Activated CD8-positive, alpha-beta memory T cell treated with anti-CD3 and anti-CD28 coated beads for 1 hour (primary cell): ENCODE data around the gene NOP56.
"Not testable (repeated sequence)": the region's sequence is repeated elsewhere in the genome, so short reads cannot be mapped to it uniquely, and the experiment has no call there.

ENCODE experiments used
- DNase-seq, 2 donors: peaks; one replicate each; pipeline ENCODE4 v3.0.0-alpha.2; 2020; ENCODE audit warnings: low read depth in 1 of 2; ENCODE audit errors: extremely low read depth in 1 of 2

The NOP56 gene

GRCh38 chr20:2680046-2680445, 27.6 kb downstream of the NOP56 start:
- no peak for DNase-seq

- DNase-seq = not testable (repeated sequence)
These were observed 29.6 kb downstream of the NOP56 start for GRCh38 chr20:2682040-2682439.

- not testable (repeated sequence) for DNase-seq
These were observed 32.4 kb downstream of the NOP56 start for GRCh38 chr20:2684817-2685216.

GRCh38 chr20:2687514-2687913, 35.1 kb downstream of the NOP56 start:
- DNase-seq = no peak

GRCh38 chr20:2688041-2688591, 35.7 kb downstream of the NOP56 start:
- peak; percentile 36 to 58 for DNase-seq

GRCh38 chr20:2690213-2690612, 37.8 kb downstream of the NOP56 start:
- DNase-seq = no peak

- no peak for DNase-seq
These were observed 38.3 kb downstream of the NOP56 start for GRCh38 chr20:2690718-2691117.

- DNase-seq = no peak
These were observed 38.7 kb downstream of the NOP56 start for GRCh38 chr20:2691127-2691526.

GRCh38 chr20:2691663-2692035, 39.2 kb downstream of the NOP56 start:
- no peak for DNase-seq

GRCh38 chr20:2692036-2692885, 39.8 kb downstream of the NOP56 start, which contains the start of gene EBF4:
Gene EBF4 (plus strand): TSS chr20:2692780. CDS start chr20:2693646, 866 bp downstream.
- DNase-seq = no peak

GRCh38 chr20:2692886-2693285, 40.5 kb downstream of the NOP56 start:
- no peak for DNase-seq

GRCh38 chr20:2693286-2694007, 41.0 kb downstream of the NOP56 start:
- no peak for DNase-seq

GRCh38 chr20:2694008-2694471, 41.6 kb downstream of the NOP56 start:
- DNase-seq = no peak

GRCh38 chr20:2694519-2694918, 42.1 kb downstream of the NOP56 start:
- DNase-seq = no peak

- no peak for DNase-seq
These were observed 43.0 kb downstream of the NOP56 start for GRCh38 chr20:2695206-2695983.

- not testable (repeated sequence) for DNase-seq
These were observed 43.6 kb downstream of the NOP56 start for GRCh38 chr20:2695984-2696525.

GRCh38 chr20:2696646-2697045, 44.2 kb downstream of the NOP56 start:
- DNase-seq = no peak

GRCh38 chr20:2697768-2698167, 45.3 kb downstream of the NOP56 start:
- no peak for DNase-seq

- no peak for DNase-seq
These were observed 45.9 kb downstream of the NOP56 start for GRCh38 chr20:2698186-2698817.

GRCh38 chr20:2698912-2699311, 46.5 kb downstream of the NOP56 start:
- no peak for DNase-seq
